ENCODE measurements around the gene DUX4. TPM values are rescaled to one million over a fixed set of nuclear protein-coding genes. Genes with fewer than 3 reads are reported as not detected.
"Not testable (repeated sequence)": the region's sequence is repeated elsewhere in the genome, so short reads cannot be mapped to it uniquely, and the experiment has no call there.

The DUX4 gene
- polyA plus RNA-seq (ENCODE audit: insufficient read length in 12 of 12), result 1 to 10 TPM in 1 of 12 donors, under 1 TPM in 3, not detected in 8; 0.21 to 1.1 (median 0.71) TPM
- long read RNA-seq, donor 1, result 0 reads
- long read RNA-seq, donor 2, result 0 reads
- long read RNA-seq, donor 3, result 0 reads
- long read RNA-seq, donor 4, result 0 reads
- long read RNA-seq, donor 5, result 0 reads
- long read RNA-seq, donor 6, result 0 reads
- long read RNA-seq, donor 7, result 0 reads
- long read RNA-seq, donor 8, result 0 reads
- long read RNA-seq, donor 9, result 0 reads
- long read RNA-seq, donor 10, result 0 reads
- long read RNA-seq, donor 11, result 0 reads

DNA sequence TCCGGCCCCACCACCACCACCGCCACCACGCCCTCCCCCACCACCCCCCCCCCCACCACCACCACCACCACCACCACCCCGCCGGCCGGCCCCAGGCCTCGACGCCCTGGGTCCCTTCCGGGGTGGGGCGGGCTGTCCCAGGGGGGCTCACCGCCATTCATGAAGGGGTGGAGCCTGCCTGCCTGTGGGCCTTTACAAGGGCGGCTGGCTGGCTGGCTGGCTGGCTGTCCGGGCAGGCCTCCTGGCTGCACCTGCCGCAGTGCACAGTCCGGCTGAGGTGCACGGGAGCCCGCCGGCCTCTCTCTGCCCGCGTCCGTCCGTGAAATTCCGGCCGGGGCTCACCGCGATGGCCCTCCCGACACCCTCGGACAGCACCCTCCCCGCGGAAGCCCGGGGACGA, at the start of gene DUX4:
DUX4 (plus strand) TSS at position 347 of the 400 bp plus-strand sequence; CDS start at position 347, 0 bp downstream.
- DNase-seq, result not testable (repeated sequence)

DNA sequence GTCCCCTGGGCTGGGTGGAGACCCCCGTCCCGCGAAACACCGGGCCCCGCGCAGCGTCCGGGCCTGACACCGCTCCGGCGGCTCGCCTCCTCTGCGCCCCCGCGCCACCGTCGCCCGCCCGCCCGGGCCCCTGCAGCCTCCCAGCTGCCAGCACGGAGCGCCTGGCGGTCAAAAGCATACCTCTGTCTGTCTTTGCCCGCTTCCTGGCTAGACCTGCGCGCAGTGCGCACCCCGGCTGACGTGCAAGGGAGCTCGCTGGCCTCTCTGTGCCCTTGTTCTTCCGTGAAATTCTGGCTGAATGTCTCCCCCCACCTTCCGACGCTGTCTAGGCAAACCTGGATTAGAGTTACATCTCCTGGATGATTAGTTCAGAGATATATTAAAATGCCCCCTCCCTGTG, 1.9 kb downstream of the DUX4 start:
- DNase-seq, result not testable (repeated sequence)

DNA sequence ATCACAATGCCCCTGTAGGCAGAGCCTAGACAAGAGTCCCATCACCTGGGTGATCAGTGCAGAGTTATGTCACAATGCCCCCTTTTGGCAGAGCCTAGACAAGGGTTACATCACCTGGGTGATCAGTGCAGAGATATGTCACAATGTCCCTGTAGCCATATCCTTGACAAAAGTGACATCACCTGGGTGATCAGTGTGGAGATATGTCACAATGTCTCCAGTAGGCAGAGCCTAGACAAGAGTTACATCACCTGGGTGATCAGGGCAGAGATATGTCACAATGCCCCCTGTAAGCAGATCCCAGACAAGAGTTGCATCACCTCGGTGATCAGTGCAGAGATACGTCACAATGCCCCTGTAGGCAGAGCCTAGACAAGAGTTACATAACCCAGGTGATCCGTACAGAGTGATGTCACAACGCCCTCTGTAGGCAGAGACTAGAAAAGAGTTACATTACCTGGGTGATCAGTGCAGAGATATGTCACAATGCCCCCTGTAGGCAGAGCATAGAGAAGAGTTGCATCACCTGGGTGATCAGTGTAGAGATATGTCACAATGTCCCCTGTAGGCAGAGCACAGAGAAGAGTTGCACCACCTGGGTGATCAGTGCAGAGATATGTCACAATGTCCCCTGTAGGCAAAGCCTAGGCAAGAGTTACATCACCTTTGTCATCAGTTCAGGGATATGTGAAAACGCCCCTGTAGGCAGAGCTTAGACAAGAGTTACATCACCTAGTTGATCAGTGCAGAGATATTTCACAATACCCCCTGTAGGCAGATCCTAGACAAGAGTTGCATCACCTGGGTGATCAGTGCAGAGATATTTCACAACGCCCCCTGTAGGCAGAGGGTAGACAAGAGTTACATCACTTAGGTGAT, 4.4 kb downstream of the DUX4 start:
- DNase-seq, result not testable (repeated sequence)

DNA sequence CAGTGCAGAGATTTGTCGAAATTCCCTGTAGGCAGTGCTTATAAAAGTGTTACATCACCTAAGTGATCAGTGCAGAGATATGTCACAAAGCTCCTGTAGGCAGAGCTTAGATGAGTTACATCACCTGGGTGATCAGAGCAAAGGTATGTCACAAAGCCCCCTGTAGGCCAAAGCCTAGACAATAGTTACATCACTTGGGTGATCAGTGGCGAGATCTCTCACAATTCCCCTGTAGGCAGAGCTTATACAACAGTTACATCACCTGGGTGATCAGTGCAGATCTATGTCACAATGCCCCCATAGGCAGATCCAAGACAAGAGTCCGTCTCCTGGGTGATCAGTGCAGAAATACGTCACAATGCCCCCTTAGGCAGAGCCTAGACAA, 5.0 kb downstream of the DUX4 start:
- not testable (repeated sequence) for DNase-seq

DNA sequence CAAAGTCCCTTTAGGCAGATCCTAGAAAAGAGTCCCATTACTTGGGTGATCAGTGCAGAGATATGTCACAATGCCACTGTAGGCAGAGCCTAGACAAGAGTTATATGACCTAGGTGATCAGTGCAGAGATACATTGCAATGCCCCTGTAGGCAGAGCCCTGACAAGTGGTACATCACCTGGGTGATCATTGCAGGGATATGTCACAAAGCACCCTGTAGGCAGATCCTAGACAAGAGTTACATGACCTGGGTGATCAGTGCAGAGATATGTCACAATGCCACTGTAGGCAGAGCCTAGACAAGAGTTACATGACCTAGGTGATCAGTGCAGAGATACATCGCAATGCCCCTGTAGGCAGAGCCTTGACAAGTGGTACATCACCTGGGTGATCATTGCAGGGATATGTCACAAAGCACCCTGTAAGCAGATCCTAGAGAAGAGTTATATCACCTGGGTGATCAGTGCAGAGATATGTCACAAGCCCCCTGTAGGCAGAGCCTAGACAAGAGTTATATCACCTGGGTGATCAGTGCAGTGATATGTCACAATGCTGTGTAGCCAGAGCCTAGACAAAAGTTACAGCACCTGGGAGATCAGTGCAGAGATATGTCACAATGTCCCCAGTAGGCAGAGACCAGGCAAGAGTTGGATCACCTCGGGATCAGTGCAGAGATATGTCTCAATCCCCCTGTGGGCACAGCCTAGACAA, 5.6 kb downstream of the DUX4 start:
- not testable (repeated sequence) for DNase-seq

DNA sequence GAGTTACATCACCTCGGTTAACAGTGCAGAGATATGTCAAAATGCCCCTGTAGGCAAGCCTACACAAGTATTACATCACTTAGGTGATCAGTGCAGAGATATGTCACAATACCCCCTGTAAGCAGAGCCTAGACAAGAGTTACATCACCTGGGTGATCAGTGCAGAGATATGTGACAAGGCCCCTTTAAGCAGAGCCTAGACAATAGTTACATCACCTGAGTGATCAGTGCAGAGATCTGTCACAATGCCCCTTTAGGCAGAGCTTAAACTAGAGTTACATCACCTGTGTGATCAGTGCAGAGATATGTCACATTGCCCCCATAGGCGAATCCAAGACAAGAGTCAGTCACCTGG, 6.1 kb downstream of the DUX4 start:
- DNase-seq, result not testable (repeated sequence)

DNA sequence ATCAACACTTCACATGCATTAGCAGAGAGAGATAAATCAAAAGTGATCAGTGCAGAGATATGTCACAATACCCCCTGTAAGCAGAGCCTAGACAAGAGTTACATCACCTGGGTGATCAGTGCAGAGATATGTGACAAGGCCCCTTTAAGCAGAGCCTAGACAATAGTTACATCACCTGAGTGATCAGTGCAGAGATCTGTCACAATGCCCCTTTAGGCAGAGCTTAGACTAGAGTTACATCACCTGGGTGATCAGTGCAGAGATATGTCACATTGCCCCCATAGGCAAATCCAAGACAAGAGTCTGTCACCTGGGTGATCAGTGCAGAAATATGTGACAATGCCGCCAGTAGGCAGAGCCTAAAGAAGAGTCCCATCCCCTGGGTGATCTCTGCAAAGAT, 7.4 kb downstream of the DUX4 start:
- not testable (repeated sequence) for DNase-seq

DNA sequence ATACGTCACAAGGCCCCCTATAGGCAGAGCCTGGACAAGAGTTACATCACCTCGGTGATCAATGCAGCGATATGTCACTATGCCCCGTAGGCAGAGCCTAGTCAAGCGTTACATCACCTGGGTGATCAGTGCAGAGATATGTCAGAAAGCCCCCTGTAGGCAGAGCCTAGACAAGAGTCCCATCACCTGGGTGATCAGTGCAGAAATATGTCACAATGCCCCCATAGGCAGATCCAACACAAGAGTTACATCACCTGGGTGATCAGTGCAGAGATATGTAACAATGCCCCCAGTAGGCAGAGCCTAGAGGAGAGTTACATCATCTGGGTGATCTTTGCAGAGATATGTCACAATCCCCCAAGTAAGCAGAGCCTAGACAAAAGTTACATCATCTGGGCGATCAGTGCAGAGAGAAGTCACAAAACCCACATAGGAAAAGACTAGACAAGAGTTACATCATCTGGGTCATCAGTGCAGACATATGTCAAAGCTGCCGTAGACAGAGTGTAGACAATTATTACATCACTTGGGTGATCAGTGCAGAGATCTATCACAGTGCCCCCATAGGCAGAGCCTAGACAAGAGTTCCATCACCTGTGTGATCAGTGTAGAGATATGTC, 8.0 kb downstream of the DUX4 start:
- DNase-seq, result not testable (repeated sequence)

DNA sequence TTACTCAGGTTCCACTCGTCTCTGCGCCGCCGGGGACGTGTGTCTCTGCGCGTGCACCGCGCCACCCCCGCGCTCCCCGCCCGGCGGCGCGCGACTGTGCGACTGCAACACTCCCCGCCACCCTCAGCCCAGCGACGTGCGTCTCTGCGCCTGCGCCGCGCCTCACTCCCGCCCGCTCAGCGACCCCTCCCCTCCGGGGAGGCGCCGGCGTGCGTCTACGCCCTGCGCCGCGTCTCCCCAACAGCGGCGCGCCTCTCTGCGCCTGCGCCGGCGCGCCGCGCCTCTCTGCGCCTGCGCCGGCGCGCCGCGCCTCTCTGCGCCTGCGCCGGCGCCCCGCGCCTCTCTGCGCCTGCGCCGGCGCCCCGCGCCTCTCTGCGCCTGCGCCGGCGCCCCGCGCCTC, 29.9 kb downstream of the DUX4 start:
- not testable (repeated sequence) for DNase-seq

Other genes starting within 250 kb of the DUX4 start
- gene FRG1, start 232.9 kb upstream of the DUX4 start, polyA plus RNA-seq (ENCODE audit: insufficient read length in 12 of 12), result 10 to 100 TPM in 11 of 12 donors, not detected in 1; 30.6 to 64.9 (median 39.9) TPM
- gene FRG2, start 146.5 kb upstream of the DUX4 start, polyA plus RNA-seq (ENCODE audit: insufficient read length in 12 of 12), result not detected
- under 1 TPM in 1 of 12 donors, not detected in 11; 0.05 TPM for gene DBET, start 109.3 kb upstream of the DUX4 start, polyA plus RNA-seq (ENCODE audit: insufficient read length in 12 of 12)